CD4-positive, alpha-beta T cell (primary cell): ENCODE results near the gene JUP. TPM values are rescaled to one million over a fixed set of nuclear protein-coding genes. Genes with fewer than 3 reads are reported as not detected.

Experiments
- ATAC-seq: fragments of 200-7000 bp; cut with Tn5 transposase; one replicate; pipeline ENCODE4 v1.10.0; 2022; ENCODE audit warnings: mild to moderate bottlenecking; ENCODE audit not compliant: poor library complexity
- CTCF ChIA-PET: fragments of 350-600 bp; sonication (Branson Sonifier 250); formaldehyde crosslinking; loops from one replicate; lab custom pipeline; 2021; ENCODE audit warnings: antibody characterized with exemption, inconsistent platforms; lab: Charles Lee
- POLR2A ChIA-PET: fragments of 350-600 bp; sonication (Branson Sonifier 250); formaldehyde crosslinking; loops from one replicate; lab custom pipeline; 2021; ENCODE audit warnings: antibody characterized with exemption, inconsistent platforms; lab: Charles Lee
- DNase-seq, 14 experiments: peaks; one replicate each; pipeline ENCODE4 v3.0.0-alpha.2; 2013 to 2020; ENCODE audit warnings: mixed read lengths in 2 of 14
- H3K27ac ChIP-seq, 2 donors: one replicate each; pipeline versions ENCODE4 v1.5.1 to v1.7.0; 2013; ENCODE audit warnings: low read length in 2 of 2, low read depth in 1 of 2, mild to moderate bottlenecking in 1 of 2
- H3K27me3 ChIP-seq, 2 experiments: 1 replicate in 1 of 2; 2 replicates in 1 of 2; pipeline versions ENCODE4 v1.6.1 to v1.7.0; 2013; ENCODE audit warnings: low read length in 2 of 2, control low read depth in 1 of 2, mild to moderate bottlenecking in 1 of 2, moderate library complexity in 1 of 2; ENCODE audit not compliant: insufficient read depth in 2 of 2, control insufficient read depth in 1 of 2
- H3K36me3 ChIP-seq: one replicate; pipeline ENCODE4 v1.6.1; 2013; ENCODE audit warnings: low read length, control low read depth; ENCODE audit not compliant: insufficient read depth
- H3K4me1 ChIP-seq: one replicate; pipeline ENCODE4 v1.6.1; 2013; ENCODE audit warnings: low read length, control low read depth; ENCODE audit not compliant: insufficient read depth
- H3K4me3 ChIP-seq: one replicate; pipeline ENCODE4 v1.5.1; 2013; ENCODE audit warnings: mild to moderate bottlenecking, low read length, moderate library complexity
- H3K9me3 ChIP-seq, 2 experiments: 1 replicate in 1 of 2; 2 replicates in 1 of 2; pipeline versions ENCODE4 v1.6.1 to v1.7.0; 2013; ENCODE audit warnings: low read length in 2 of 2, mild to moderate bottlenecking in 2 of 2, control low read depth in 1 of 2, moderate library complexity in 1 of 2; ENCODE audit not compliant: control insufficient read depth in 1 of 2, insufficient read depth in 1 of 2
- H3K27ac Mint-ChIP-seq: one replicate; pipeline ENCODE4 v1.8.0; 2020; ENCODE audit warnings: mixed read lengths
- H3K27me3 Mint-ChIP-seq: one replicate; pipeline ENCODE4 v1.8.0; 2021; ENCODE audit warnings: mixed read lengths
- H3K36me3 Mint-ChIP-seq: one replicate; pipeline ENCODE4 v1.8.0; 2021; ENCODE audit warnings: low read depth, mixed read lengths
- H3K4me1 Mint-ChIP-seq: one replicate; pipeline ENCODE4 v1.8.0; 2021; ENCODE audit warnings: low read depth, mixed read lengths
- H3K4me3 Mint-ChIP-seq: one replicate; pipeline ENCODE4 v1.8.0; 2020; ENCODE audit warnings: mild to moderate bottlenecking, mixed read lengths
- H3K9me3 Mint-ChIP-seq: one replicate; pipeline ENCODE4 v1.8.0; 2020; ENCODE audit warnings: mixed read lengths
- intact Hi-C, 2 experiments: fragments of 100-400 bp; cut with DNase I in 1 of 2; cut with micrococcal nuclease in 1 of 2; formaldehyde crosslinking; loops; one replicate each; pipeline versions ENCODE4 v1.15.1 to v1.9.0; 2023 to 2025; cut with DNase I, micrococcal nuclease
- total RNA-seq, 174 experiments: library from RNA in 2 of 174; stranded (reverse) in 2 of 174; gene quantifications; one replicate each; pipeline ENCODE4 v1.2.3 and lab custom pipeline; 2021 to 2026
- TF ChIP-seq, protein P1 (sequence below): fragments of 200-600 bp; IDR thresholded peaks from one replicate; pipeline ENCODE4 v1.8.0; 2022; ENCODE audit warnings: antibody characterized with exemption, mild to moderate bottlenecking

JUP gene
- total RNA-seq, 2 experiments from 2014 or later, result 0.88 to 1.1 TPM

DNA sequence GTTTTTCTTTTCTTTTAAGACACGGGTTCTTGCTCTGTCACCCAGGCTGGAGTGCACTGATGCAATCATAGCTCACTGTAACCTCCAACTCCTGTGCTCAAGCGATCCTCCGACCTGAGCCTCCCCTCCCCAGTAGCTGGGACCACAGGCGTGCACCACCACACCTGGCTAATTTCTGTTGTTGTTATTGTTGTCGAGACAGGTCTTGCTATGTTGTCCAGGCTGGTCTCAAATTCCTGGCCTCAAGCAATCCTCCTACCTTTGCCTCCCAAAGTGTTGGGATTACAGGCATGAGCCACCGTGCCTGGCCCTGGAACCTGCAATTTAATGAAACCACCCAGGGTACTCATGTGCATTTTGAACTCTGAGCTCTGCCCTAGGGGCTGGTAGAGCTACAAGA, 24.1 kb downstream of the JUP start:
- H3K27ac Mint-ChIP-seq, result no peak overlapping the region

DNA sequence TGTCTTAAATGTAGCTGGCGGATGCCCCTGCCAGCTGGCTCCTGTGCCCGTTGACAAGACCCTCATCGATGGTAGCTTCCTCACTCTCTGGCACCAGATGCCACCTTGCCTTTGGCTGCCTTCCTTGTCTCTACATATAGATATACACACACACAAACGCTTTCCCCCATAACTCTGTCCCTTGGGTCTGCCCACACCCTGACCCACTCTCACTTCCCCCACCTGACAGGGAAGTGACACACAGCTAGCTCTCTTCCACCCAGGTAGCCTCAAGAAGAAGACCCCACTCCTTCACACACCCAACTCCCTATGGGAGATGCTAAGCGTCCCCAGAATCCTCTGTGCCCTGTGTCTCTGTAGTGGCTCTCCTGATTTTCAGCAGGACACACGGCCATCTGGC, 25.6 kb downstream of the JUP start:
- H3K27me3 Mint-ChIP-seq, result no peaks in the 10 kb centered on the region
- no peaks in the 10 kb centered on the region for H3K9me3 ChIP-seq
- no peak overlapping the region for H3K4me3 ChIP-seq
- POLR2A ChIA-PET, result no interaction called here
- no peak overlapping the region for H3K27ac ChIP-seq
- H3K27ac Mint-ChIP-seq, result no peak overlapping the region
- H3K4me1 Mint-ChIP-seq, result no peaks in the 10 kb centered on the region
- ATAC-seq (no peak), DNase-seq (no peak)
- H3K36me3 ChIP-seq, result no peaks in the 10 kb centered on the region
- intact Hi-C loops, result no loop called here
- H3K4me1 ChIP-seq, result no peaks in the 10 kb centered on the region
- H3K36me3 Mint-ChIP-seq, result no peaks in the 10 kb centered on the region
- TF ChIP-seq, protein P1, sequence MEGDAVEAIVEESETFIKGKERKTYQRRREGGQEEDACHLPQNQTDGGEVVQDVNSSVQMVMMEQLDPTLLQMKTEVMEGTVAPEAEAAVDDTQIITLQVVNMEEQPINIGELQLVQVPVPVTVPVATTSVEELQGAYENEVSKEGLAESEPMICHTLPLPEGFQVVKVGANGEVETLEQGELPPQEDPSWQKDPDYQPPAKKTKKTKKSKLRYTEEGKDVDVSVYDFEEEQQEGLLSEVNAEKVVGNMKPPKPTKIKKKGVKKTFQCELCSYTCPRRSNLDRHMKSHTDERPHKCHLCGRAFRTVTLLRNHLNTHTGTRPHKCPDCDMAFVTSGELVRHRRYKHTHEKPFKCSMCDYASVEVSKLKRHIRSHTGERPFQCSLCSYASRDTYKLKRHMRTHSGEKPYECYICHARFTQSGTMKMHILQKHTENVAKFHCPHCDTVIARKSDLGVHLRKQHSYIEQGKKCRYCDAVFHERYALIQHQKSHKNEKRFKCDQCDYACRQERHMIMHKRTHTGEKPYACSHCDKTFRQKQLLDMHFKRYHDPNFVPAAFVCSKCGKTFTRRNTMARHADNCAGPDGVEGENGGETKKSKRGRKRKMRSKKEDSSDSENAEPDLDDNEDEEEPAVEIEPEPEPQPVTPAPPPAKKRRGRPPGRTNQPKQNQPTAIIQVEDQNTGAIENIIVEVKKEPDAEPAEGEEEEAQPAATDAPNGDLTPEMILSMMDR, result no peak
- no peaks in the 10 kb centered on the region for H3K27me3 ChIP-seq
- no peaks in the 10 kb centered on the region for H3K9me3 Mint-ChIP-seq
- no peak overlapping the region for H3K4me3 Mint-ChIP-seq
- CTCF ChIA-PET, result no interaction called here

More for the DNA sequence above, 24.1 kb downstream of the JUP start:
- H3K4me1 Mint-ChIP-seq, result no peaks in the 10 kb centered on the region
- ATAC-seq (no peak), DNase-seq (no peak)
- no peak overlapping the region for H3K27ac ChIP-seq
- H3K27me3 Mint-ChIP-seq, result no peaks in the 10 kb centered on the region
- H3K36me3 ChIP-seq, result no peaks in the 10 kb centered on the region
- intact Hi-C loops, result no loop called here
- CTCF ChIA-PET, result no interaction called here
- no peaks in the 10 kb centered on the region for H3K9me3 ChIP-seq
- POLR2A ChIA-PET, result no interaction called here
- H3K9me3 Mint-ChIP-seq, result no peaks in the 10 kb centered on the region
- TF ChIP-seq, protein P1, result no peak
- no peak overlapping the region for H3K4me3 Mint-ChIP-seq
- no peaks in the 10 kb centered on the region for H3K36me3 Mint-ChIP-seq
- no peaks in the 10 kb centered on the region for H3K4me1 ChIP-seq
- H3K27me3 ChIP-seq, result no peaks in the 10 kb centered on the region
- no peak overlapping the region for H3K4me3 ChIP-seq

DNA sequence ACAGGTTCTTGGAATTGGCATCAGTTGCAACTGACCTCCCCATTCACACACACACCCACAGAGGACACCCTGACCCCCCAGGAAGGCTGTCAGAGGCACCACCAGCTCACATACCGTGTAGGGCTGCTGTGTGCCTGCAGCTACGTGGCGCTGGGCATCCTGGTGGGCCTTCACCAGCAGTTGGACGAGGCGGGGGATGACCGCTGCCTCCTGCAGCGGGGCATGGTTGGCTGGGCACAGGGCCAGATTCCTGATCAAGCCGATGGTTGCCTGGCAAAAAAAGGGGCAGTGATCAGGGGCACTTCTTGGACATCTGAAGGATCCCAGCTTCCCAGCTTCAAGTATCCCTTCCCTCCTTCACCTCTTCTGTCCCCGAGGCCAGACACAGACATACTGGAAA, 27.9 kb downstream of the JUP start:
- H3K4me3 ChIP-seq, result no peak overlapping the region
- intact Hi-C loops, result no loop called here
- no peaks in the 10 kb centered on the region for H3K4me1 ChIP-seq
- Mint-ChIP-seq H3K27ac (no peak overlapping the region), H3K27me3 (no peaks in the 10 kb centered on the region), H3K4me1 (no peaks in the 10 kb centered on the region), H3K36me3 (no peaks in the 10 kb centered on the region), H3K4me3 (no peak overlapping the region), H3K9me3 (no peaks in the 10 kb centered on the region)
- H3K27ac ChIP-seq, result no peak overlapping the region
- no peaks in the 10 kb centered on the region for H3K36me3 ChIP-seq
- no peak for ATAC-seq
- no peaks in the 10 kb centered on the region for H3K27me3 ChIP-seq
- ChIA-PET POLR2A (no interaction called here), CTCF (no interaction called here)
- H3K9me3 ChIP-seq, result no peaks in the 10 kb centered on the region
- TF ChIP-seq, protein P1, result no peak
- no peak for DNase-seq
